Osteoblast (primary cell): Measurements from ENCODE around the gene POU4F1. TPM values are rescaled to one million over a fixed set of nuclear protein-coding genes. Genes with fewer than 3 reads are reported as not detected.

Experiments used
- DNase-seq: peaks from one replicate; pipeline ENCODE4 v3.0.0; 2011; ENCODE audit warnings: low spot score, mixed read lengths; ENCODE audit not compliant: insufficient read length; ENCODE audit errors: missing footprints
- H2AFZ ChIP-seq: 2 replicates; pipeline ENCODE4 v1.6.0; 2011; ENCODE audit warnings: mild to moderate bottlenecking, low read length
- H3K27ac ChIP-seq: 2 replicates; pipeline ENCODE4 v1.5.1; 2011; ENCODE audit warnings: mild to moderate bottlenecking, low read depth, low read length, moderate library complexity
- H3K27me3 ChIP-seq: 2 replicates; pipeline ENCODE4 v1.6.0; 2012; ENCODE audit warnings: mild to moderate bottlenecking, control low read depth, inconsistent platforms, low read length, moderate library complexity; ENCODE audit not compliant: insufficient read depth
- H3K36me3 ChIP-seq: 2 replicates; pipeline ENCODE4 v1.5.1; 2011; ENCODE audit warnings: mild to moderate bottlenecking, low read length, control low read depth, moderate library complexity; ENCODE audit not compliant: insufficient read depth
- H3K4me1 ChIP-seq: 2 replicates; pipeline ENCODE4 v1.5.1; 2011; ENCODE audit warnings: mild to moderate bottlenecking, low read length, control low read depth, moderate library complexity; ENCODE audit not compliant: insufficient read depth
- H3K4me2 ChIP-seq: 2 replicates; pipeline ENCODE4 v1.6.0; 2011; ENCODE audit warnings: mild to moderate bottlenecking, low read length; ENCODE audit not compliant: insufficient read depth
- H3K4me3 ChIP-seq: fragments of 200-600 bp; sonication (generic); 3 replicates; pipeline ENCODE4 v1.5.1; 2012; ENCODE audit warnings: mild to moderate bottlenecking, low read length, inconsistent platforms; ENCODE audit not compliant: insufficient read depth
- H3K79me2 ChIP-seq: 2 replicates; pipeline ENCODE4 v1.6.0; 2012; ENCODE audit warnings: mild to moderate bottlenecking, low read length, control low read depth, inconsistent platforms; ENCODE audit not compliant: insufficient read depth
- H3K9me3 ChIP-seq: 2 replicates; pipeline ENCODE4 v1.5.1; 2011; ENCODE audit warnings: low read depth, low read length, control low read depth
- H4K20me1 ChIP-seq: 2 replicates; pipeline ENCODE4 v1.6.0; 2012; ENCODE audit warnings: mild to moderate bottlenecking, low read length, control low read depth; ENCODE audit not compliant: insufficient read depth
- total RNA-seq: library from RNA; depleted of rRNA; stranded (reverse); fragments of >200 nt; gene quantifications from 2 replicates; pipeline ENCODE4 v1.2.3, GENCODE V29; 2012
- TF ChIP-seq, protein P1 (sequence below): IDR thresholded peaks from 2 replicates; pipeline ENCODE4 v1.5.1; 2011; ENCODE audit warnings: mild to moderate bottlenecking, low read depth, low read length, moderate library complexity; ENCODE audit errors: extremely low read depth

Gene POU4F1
- total RNA-seq, 1 donor, result not detected

DNA sequence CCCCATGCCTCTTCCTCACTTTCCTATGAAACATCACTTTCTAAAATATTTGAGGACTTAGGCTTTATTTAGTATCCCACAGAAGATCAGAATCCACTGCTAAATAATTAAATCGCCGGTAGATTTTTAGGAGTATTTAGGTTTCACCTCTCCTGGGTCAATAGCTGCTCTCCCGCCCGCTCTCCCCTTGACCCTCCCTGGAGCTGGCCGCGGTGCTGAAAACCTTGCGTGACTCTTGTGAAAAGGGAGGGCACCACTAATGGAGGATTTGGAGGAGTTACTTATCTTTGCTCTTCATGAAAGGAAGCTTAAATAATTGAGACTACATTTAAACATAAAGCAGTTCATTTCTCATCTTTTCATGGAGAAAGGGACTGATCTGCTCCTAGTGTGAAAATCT is 14.1 kb downstream of the POU4F1 start:
- no peak for DNase-seq
- H3K4me3 ChIP-seq, result no peak overlapping the region
- H2AFZ ChIP-seq, result no peak overlapping the region
- no peaks in the 10 kb centered on the region for H4K20me1 ChIP-seq
- no peak overlapping the region for H3K27ac ChIP-seq
- H3K4me2 ChIP-seq, result no peak overlapping the region
- H3K4me1 ChIP-seq, result no peaks in the 10 kb centered on the region
- H3K36me3 ChIP-seq, result no peaks in the 10 kb centered on the region
- TF ChIP-seq, protein P1, sequence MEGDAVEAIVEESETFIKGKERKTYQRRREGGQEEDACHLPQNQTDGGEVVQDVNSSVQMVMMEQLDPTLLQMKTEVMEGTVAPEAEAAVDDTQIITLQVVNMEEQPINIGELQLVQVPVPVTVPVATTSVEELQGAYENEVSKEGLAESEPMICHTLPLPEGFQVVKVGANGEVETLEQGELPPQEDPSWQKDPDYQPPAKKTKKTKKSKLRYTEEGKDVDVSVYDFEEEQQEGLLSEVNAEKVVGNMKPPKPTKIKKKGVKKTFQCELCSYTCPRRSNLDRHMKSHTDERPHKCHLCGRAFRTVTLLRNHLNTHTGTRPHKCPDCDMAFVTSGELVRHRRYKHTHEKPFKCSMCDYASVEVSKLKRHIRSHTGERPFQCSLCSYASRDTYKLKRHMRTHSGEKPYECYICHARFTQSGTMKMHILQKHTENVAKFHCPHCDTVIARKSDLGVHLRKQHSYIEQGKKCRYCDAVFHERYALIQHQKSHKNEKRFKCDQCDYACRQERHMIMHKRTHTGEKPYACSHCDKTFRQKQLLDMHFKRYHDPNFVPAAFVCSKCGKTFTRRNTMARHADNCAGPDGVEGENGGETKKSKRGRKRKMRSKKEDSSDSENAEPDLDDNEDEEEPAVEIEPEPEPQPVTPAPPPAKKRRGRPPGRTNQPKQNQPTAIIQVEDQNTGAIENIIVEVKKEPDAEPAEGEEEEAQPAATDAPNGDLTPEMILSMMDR, result no peak
- no peaks in the 10 kb centered on the region for H3K79me2 ChIP-seq
- H3K27me3 ChIP-seq, result peaks cover 48% of the 10 kb centered on the region
- no peaks in the 10 kb centered on the region for H3K9me3 ChIP-seq

DNA sequence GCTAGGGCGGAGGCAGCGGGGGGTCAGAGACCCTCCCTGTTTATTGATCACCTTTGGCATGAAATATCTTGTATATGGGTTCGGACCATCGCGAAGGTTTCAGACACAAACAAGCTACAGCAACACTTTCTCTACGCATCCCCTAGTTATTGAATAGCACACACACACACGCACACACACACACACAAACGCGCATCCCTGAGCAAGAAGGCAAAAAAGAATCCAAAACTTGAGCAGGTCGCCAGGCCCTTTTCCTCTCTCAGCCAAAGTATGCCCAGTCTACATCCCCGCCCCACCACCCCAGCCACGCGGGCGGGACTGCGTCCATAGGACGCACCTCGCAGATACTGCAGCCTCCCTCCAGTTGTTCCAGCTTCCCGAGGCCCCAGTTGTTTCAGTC is 16.0 kb downstream of the POU4F1 start:
- H3K27ac ChIP-seq, result no peak overlapping the region
- no peaks in the 10 kb centered on the region for H3K79me2 ChIP-seq
- no peak for DNase-seq
- H3K4me2 ChIP-seq, result no peak overlapping the region
- no peaks in the 10 kb centered on the region for H3K9me3 ChIP-seq
- H3K4me3 ChIP-seq, result no peak overlapping the region
- no peaks in the 10 kb centered on the region for H3K4me1 ChIP-seq
- H3K36me3 ChIP-seq, result no peaks in the 10 kb centered on the region
- no peaks in the 10 kb centered on the region for H4K20me1 ChIP-seq
- H2AFZ ChIP-seq, result no peak overlapping the region
- H3K27me3 ChIP-seq, result peaks cover 30% of the 10 kb centered on the region
- TF ChIP-seq, protein P1, result no peak

DNA sequence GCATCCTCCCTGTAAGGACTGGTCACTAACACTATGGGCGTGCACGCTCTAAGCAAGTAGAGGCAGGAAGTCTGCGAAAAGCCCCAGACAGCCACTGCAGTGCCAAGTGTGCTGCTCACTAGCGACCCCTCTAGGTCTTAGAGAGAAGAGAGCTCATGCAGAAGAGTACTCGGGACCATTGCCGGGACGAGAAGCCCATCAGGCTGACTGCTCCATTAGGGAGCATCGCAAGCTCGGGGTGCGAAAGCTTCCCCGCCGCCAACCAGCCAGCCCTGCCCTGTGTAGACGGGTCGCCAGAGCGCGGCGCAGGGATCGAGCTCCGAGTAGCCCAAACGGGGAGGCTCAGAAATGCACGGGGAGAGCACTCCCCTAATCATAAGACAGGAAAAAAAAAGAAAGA is 16.6 kb downstream of the POU4F1 start:
- H4K20me1 ChIP-seq, result no peaks in the 10 kb centered on the region
- H2AFZ ChIP-seq, result no peak overlapping the region
- H3K27me3 ChIP-seq, result peaks cover 29% of the 10 kb centered on the region
- TF ChIP-seq, protein P1, result peak; percentile 22
- H3K4me3 ChIP-seq, result no peak overlapping the region
- no peaks in the 10 kb centered on the region for H3K36me3 ChIP-seq
- H3K27ac ChIP-seq, result no peak overlapping the region
- no peaks in the 10 kb centered on the region for H3K9me3 ChIP-seq
- DNase-seq, result no peak
- H3K4me2 ChIP-seq, result no peak overlapping the region
- no peaks in the 10 kb centered on the region for H3K79me2 ChIP-seq
- no peaks in the 10 kb centered on the region for H3K4me1 ChIP-seq

DNA sequence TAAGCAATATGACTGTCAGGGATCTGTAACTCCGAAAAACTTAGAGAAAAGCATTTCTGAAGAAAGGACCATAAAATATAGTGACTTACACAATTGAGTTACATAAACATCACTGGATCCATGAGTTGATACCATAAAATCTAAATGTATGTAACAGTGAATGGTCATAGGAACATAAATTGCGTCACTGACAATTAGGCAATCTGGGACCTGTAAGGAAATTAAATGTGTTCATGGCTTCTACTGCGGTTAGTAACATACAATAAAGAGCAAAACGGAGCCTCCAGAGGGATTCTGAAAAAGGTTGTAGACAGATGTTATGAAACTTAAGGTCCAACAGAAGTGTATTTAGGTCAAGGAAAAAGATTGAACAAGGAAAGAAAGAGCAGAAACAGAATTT is 27.1 kb downstream of the POU4F1 start:
- no peak overlapping the region for H3K4me3 ChIP-seq
- no peak for DNase-seq
- TF ChIP-seq, protein P1, result no peak

More for the DNA sequence above, 27.1 kb downstream of the POU4F1 start:
- no peaks in the 10 kb centered on the region for H3K27me3 ChIP-seq
- H3K4me2 ChIP-seq, result no peak overlapping the region
- H3K27ac ChIP-seq, result no peak overlapping the region
- H3K79me2 ChIP-seq, result no peaks in the 10 kb centered on the region
- H4K20me1 ChIP-seq, result no peaks in the 10 kb centered on the region
- H3K36me3 ChIP-seq, result no peaks in the 10 kb centered on the region
- no peaks in the 10 kb centered on the region for H3K4me1 ChIP-seq
- H3K9me3 ChIP-seq, result no peaks in the 10 kb centered on the region
- no peak overlapping the region for H2AFZ ChIP-seq
